ENCODE results near the gene RGS7BP.
"Not testable (repeated sequence)": the region's sequence is repeated elsewhere in the genome, so short reads cannot be mapped to it uniquely, and the experiment has no call there.

The RGS7BP gene

GRCh38 chr5:64505769-64506566 is at the start of gene RGS7BP:
Gene RGS7BP (plus strand): TSS chr5:64506015. CDS start chr5:64506625, 610 bp downstream.
- DNase-seq = peak; percentile 16

DNA sequence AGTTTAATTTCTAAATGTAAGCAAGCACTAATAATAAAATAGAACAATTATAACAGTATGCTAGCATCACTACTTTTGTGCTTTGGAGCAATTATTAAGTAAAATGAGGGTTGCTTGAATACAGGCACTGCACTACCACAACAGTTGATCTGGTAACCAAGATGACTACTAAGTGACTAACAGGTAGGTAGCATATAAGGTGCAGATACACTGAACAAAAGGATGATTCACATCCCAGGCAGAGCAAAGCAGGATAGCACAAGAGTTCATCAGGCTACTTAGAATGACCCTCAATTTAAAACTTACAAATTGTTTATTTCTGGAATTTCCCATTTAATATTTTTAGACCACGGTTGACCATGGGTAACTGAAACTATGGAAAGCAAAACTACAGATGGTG is 48.0 kb upstream of the RGS7BP start:
- no peak for DNase-seq

- DNase-seq = no peak
Measured at GRCh38 chr5:64458948-64459347, 46.9 kb upstream of the RGS7BP start.

DNA sequence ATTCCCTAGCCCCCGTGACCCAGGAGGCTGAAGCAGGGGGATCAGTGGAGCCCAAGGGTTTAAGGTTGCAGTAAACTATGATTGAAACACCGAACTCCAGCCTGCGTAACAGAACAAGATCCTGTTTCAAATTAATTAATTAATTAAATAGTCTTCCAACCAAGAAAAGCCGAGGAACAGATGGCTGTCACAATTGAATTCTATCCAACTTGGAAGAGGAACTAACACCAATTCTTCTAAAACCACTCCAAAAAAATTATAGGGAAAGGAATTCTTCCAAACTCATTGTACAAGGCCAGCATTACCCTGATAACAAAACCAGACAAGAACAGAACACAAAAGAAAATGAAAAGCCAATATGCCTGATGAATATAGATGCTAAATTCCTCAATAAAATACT is 43.4 kb upstream of the RGS7BP start:
- no peak for DNase-seq

DNA sequence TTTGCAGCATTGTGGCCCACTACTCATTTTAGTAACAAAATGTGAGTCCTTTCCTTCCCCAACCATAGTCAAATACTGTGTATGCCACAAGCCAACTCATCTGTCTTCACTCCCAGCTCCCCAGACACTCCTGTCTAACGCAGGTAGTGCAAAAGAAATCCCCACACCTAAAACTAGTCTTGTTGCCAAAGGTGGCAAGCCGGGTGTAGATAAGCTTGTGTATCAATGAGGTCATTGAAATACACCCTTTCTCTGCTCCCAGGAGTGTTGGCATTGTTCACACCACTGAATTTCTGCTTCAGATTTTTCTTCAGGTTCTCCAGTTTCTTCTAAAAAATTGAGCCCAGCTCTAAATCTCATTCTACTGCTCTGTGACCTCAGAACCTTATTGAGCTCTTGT is 19.7 kb upstream of the RGS7BP start:
- no peak for DNase-seq

DNA sequence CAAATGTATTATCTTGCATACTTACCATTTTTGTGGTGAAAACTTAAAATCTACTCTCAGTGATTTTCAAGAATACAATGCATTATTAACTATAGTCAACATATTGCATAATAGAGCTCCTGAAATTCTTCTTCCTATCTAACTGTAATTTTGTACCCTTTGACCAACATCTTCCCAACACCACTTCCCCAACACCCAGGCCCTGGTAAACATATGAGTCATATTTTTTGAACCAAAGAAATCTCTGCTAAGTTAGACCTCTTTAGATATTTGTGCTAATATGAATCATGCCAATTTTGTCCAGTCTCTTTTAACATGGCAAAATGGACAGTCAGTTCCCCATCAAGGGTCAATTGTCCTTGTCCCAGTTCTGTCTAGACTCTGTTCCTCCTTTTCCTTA is 18.5 kb upstream of the RGS7BP start:
- DNase-seq = no peak

GRCh38 chr5:64489857-64490256 is 16.0 kb upstream of the RGS7BP start:
- DNase-seq = no peak

- DNase-seq = no peak
Measured at GRCh38 chr5:64497386-64497785, 8.4 kb upstream of the RGS7BP start.

- DNase-seq = no peak
Measured at GRCh38 chr5:64502196-64502595, 3.6 kb upstream of the RGS7BP start.

DNA sequence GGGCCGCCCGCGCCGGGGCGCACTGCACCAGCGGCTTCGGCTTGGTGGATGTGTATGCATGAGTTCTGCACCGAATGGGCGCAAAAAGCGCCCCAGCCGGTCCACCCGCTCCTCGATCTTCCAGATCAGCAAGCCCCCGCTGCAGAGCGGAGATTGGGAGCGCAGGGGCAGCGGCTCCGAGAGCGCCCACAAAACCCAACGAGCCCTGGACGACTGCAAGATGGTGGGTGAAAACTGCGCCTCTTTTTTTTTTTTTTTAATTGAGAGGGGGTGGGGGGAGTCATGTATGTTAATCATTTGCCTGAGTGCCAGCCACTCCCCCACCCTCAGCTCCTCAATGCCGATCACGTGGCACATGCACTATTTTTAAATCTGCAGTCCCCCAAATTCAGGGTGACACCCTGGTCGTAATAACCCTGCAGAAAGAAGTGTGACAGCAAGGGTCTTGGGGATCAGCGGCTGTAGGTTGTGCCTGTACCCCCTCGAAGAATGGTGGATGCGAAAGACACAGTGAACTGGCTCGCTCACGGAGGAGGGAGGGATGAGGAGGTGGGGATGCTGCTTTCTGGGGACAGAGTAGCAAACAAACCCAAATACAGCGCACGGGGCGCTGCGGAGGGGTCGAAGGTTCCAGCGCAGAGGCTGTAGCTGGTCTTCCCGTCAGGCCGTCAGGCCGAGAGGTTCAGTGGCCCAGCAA is 900 bp downstream of the RGS7BP start:
- DNase-seq = no peak

DNA sequence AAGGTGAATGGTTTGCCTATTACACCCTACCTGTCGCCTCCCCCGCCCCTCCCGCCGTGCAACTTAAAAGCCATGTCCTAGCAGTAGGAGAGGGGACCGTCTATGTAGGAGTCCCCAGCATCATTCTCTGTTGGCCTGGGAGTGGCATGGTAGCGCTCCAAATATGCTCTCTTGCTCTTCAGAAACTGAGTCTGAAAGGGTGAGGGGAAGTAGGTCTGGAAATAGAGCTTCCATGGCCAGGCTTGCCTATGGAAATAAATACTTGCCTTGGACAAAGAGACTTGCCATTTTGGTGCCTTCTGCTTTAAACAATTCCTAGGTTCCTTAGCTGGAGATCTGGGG is 1.4 kb downstream of the RGS7BP start:
- DNase-seq = no peak

- DNase-seq = no peak
Measured at GRCh38 chr5:64509828-64510227, 4.0 kb downstream of the RGS7BP start.

- DNase-seq = no peak
Measured at GRCh38 chr5:64513492-64513891, 7.7 kb downstream of the RGS7BP start.

DNA sequence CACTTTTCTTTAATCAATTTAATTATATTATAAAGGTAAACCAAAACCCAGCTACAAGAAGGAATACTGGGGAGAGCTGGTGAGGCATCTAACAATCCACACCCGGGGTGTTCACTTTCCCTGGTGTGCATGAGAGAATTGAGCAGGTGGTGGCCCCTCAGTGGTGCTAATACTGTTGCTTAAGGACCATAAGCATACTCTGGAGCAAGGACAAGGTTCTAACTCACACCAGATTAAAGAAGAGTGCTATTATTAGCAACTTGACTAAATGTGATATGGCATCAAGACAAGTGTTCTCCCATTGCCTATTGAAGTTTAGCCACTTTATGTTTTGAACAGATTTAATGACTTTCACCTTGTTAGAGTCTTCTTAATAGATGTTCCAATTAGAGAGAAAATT is 8.8 kb downstream of the RGS7BP start:
- no peak for DNase-seq

GRCh38 chr5:64516216-64516615 is 10.4 kb downstream of the RGS7BP start:
- no peak for DNase-seq

- DNase-seq = no peak
Measured at GRCh38 chr5:64518793-64519192, 13.0 kb downstream of the RGS7BP start.

GRCh38 chr5:64519263-64519662 is 13.4 kb downstream of the RGS7BP start:
- no peak for DNase-seq

- DNase-seq = no peak
Measured at GRCh38 chr5:64526734-64527439, 21.1 kb downstream of the RGS7BP start.

GRCh38 chr5:64530076-64530475 is 24.3 kb downstream of the RGS7BP start:
- DNase-seq = no peak

DNA sequence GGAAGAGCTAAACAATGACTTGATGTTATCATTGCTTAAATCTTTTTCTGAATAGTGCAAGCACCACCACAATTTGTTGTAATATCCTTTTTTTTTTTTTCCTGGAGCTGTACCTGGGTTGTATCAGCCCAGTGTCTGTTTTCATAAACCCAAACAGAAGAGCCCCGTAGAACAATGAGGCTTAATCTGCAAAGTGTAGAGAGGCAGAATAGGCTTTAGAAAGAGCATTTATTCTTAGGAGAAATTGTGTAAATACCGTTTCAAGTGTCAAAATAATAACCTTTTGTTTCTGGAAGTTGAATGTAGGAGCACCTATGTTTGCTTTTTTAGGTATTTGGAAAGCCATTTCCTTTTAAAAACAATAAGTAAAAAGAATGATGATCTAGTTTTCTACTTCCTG is 26.4 kb downstream of the RGS7BP start:
- DNase-seq = no peak

GRCh38 chr5:64532657-64533056 is 26.8 kb downstream of the RGS7BP start:
- no peak for DNase-seq

DNA sequence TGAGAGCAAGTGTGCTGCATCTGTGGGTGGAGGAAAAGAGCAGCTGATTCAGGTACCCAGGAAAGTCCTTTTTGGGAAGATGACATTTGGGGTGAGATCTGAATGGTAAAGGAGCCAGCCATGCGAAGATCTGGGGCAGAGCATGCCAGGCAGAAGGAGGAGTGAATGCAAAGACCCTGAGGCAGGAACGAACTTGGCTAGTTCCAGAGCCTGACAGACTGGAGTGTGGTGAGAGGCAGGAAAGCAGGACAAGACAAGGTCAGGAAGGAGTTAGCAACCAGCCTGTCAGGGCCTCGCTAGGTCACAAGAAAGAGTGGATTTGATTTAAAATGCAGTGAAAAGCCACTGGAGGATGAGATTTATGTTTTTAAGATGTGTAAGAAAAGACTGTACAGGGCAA is 28.2 kb downstream of the RGS7BP start:
- DNase-seq = no peak

DNA sequence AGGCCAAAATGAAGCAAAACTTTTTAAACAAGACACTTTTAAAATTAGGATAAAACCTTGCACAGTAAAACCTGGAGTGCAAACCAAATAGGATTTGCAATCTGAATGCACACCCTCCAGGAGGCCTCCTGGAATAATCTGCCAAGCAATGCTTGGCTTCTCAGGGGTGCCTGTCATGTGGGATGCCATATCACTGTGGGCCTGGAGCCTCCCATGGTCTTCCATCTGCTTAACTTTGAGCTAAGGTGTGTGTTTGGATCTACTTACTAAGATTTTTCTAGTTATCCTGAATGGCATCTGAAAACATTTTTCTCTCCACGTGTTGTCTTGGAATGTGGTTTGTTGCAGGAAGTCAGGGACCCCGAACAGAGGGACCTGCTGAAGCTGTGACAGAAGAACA is 52.1 kb downstream of the RGS7BP start:
- DNase-seq = no peak

DNA sequence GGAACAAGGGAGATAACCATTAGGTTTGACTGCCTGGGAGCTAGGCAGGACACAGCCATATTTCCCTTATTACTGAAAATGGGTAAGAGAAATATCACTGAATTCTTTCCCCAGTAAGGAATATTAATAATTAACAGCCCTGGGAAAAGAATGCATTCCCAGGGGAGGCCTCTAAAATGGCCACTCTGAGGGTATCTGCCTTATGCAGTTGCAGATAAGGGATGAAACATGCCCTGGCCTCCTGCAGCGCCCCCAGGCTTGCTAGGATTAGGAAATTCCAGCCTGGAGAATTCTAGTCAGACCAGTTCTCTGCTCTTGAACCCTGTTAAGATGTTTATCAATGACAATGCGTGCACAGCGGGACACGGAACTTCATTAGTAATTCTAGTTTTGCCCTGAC is 52.8 kb downstream of the RGS7BP start:
- not testable (repeated sequence) for DNase-seq
